HG02970 (cell line): ENCODE data around the gene TUBGCP6.

ENCODE experiments used
- ATAC-seq: cut with Tn5 transposase; IDR thresholded peaks from one replicate; pipeline ENCODE4 v1.9.1; 2021; ENCODE audit warnings: mild to moderate bottlenecking, moderate library complexity, moderate number of reproducible peaks; ENCODE audit not compliant: unreplicated experiment, low FRiP score

The TUBGCP6 gene

DNA sequence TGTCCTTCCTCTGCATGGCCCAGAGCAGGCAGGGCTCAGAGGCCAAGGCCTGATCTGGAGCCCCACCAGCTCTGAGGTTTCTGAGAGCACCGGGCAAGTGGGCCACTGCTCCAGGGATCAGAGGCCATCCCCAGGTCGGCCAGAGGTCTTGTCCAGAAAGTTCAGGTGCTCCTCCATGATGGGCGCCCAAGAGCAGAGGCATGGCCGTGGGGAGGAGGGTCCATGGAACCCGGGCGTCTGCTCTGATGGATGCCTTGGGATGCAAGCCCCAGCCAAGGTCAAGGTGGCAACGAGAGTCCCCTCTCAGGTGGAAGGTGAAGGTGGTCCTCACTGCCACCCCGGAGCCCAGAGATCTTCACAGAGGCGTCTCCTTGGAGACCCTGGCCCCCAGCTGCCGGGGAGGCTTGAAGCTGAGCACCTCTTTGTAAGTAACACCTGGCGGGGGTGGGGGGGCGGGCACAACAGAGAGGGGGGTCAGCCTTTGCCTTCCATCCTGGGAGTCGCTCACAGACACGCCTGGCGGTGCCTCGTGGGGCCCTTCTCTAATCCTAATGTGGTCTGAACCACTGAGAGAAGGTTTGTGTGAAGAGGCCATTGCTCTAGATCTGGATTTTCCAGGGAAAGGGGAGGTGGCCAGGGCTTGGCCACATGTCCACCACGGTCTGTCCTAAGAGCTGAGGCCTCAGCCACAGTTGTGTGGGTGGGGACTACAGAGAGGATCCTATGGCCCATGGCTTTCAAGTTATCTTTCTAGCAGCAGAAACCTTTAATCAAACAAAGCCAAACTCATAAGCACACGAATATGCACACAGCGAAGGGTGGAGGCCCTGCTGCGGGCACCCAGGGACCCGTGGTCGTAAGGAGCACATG, 8.5 kb upstream of the TUBGCP6 start:
- no peak for ATAC-seq

- ATAC-seq, result no peak
Observed at GRCh38 chr22:50252082-50253045, 7.5 kb upstream of the TUBGCP6 start.

GRCh38 chr22:50251477-50252081, 6.8 kb upstream of the TUBGCP6 start:
- no peak for ATAC-seq

GRCh38 chr22:50250555-50251476, 6.0 kb upstream of the TUBGCP6 start, which contains the start of gene HDAC10:
Gene HDAC10 (minus strand): TSS chr22:50251265. CDS start chr22:50251032, 233 bp downstream.
- ATAC-seq, result no peak

GRCh38 chr22:50250249-50250554, 5.4 kb upstream of the TUBGCP6 start:
- no peak for ATAC-seq

DNA sequence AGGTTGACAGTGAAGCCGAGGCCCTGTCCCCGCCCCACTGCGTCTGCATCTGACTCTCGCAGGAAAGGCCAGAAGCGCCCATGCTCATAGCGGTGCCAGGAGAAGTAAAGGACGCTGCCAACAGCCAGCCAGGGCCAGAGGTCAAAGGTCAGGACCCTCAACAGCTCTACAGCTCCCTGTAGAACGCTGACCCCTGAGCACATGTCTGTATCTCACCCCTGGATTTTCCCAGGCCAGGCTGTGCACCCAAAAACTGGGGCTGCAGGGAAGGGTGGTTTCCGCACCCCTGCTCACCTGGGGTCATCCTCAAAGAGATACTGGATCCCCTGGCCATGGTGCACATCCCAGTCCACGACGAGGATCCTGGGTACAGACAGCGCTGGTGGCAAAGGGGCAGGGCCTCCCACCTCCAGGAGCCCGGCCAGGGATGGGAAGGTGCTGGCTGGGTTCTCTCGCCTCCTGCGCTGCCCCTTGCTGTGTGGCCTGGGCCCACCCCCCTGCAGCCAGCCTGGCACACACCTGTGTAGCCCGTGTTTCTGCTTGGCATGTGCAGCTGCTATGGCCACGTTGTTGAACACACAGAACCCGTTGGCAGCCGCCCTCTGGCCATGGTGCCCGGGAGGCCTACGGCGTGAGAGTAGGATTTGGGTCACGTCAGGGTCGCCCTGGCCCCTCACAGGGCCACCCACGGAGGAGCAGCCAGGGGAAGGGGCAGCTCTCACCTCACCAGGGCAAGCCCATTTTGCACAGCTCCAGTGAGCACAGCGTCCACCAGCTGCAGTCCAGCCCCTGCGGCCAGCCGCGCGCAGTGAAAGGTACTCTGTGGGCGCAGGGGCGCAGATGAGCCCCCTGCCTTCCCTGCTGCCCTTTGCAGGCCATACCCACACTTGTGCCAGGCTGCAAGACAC, 4.8 kb upstream of the TUBGCP6 start:
- ATAC-seq, result no peak

DNA sequence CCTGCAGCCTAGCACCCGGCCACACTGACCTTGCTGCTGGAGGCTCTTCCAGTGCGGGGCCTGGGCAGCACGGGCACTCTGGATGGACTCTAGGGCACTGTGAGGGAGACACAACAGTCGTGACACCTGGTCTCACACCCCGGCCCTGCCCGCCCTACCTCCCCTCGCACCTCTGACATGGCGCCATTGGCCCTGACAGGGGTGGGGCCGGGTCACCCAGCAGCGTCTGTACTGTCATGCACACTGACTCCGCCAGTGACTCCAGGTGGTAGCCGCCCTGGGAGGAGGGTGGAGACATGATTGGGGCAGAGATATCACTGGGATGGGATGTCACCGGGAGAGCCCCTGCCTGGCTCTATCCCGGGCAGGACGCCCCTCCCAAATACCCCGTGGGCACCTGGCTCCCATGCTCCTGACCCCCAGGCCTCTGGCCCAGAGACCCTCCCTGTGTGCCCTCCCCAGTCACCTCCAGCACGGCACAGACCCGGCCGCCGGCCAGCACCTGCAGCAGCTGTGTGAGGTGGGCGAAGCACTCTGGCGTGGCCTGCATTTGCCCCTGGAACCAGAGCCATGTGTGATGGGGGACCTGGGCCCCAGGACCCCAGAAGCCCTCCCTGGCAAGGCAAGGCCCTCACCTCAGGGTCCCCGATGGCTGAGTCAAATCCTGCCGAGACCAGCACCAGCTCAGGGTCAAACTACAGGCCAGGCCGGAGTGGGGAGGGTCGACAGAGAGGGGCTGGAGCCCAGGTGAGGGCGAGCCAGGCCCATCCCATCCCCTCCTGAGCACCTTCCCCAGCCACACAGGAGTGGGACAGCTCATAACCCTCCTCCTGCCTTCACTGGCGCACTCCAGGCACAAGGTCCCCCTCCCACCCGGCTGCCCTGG, 3.6 kb upstream of the TUBGCP6 start:
- ATAC-seq, result no peak

DNA sequence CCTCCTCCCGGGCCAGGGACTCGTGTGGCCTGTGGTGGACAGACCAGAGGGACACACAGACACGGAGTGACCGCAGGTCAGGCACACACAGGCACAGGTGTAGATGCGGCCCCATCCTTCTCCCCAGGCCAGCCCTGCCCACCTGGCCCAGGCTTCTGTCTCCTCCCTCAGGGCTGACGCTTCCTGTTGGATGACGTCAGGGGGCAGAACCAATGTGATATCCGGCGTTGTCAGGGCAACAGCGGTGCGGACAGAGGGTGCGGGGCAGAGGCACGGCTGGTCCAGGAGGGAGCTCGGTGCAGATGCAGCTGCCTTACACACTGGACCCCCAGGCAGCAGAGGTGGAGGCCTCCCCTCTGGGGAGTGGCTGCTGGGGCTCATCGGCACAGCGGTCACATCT, 2.9 kb upstream of the TUBGCP6 start:
- ATAC-seq, result no peak

- no peak for ATAC-seq
Observed at GRCh38 chr22:50246242-50247175, 1.7 kb upstream of the TUBGCP6 start.

DNA sequence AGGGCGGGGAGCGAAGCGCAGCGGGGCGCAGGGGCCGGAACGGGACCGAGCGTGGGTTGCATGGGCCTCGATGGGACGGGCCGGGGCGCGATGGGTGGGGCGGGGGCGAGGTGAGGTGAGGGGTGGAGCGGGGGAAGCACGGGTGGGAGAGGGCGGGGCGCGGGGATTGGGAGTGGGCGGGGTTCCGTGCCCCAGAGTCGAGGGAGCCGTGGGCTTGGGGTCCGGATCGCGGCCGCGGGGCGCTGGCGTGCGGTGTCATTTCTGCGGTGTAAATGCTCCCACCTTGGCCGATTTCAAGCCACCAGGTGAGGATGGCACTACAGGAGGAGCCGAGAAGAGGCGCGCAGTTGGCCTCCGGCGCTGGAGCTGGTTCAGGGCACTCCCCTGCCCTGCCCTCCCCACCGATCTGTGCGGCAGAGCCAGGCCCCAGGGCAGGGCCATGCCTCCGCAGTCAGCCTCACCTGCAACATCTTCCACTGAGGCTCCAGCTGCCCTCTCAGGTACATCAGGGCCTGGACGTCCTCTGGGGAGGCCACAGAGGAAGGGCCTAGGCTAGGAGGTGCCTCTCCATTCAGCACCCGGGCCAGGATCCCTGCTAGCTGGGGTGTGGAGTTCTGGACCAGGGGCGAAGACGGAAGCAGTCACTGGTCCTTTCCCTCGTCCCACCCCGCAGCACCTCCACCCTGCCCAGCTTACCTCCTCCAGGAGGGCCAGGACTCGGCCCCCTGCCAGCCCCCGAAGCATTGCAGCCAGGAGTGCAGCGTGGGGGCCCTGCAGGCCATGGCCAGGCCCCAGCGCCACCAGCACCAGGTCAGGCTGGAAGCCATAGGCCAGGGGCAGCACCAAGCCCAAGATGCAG, 620 bp upstream of the TUBGCP6 start:
- ATAC-seq, result no peak

GRCh38 chr22:50243685-50244419, 971 bp downstream of the TUBGCP6 start:
- no peak for ATAC-seq

DNA sequence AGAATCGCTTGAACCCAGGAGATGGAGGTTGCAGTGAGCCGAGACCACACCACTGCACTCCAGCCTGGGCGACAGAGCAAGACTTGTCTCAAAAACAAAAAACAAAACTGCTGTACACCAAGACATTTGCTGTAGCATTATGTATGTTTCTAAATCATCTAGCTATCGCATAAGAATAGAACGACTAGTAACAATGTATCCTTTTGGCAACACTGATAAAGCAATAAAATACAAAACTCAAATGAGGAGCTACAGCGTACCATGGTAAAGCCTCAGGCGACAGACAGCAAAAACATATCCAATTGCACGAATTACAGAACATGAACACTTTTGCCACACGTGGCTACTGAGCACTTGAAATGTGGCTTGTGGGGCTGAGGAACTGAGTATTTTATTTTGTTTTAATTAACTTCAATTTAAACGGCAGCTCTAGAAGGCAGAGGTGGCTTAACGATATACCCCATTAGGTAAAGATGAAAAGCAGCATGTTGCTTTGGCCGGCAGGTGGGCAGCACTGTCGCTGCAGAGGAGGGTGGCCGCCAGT, 2.3 kb downstream of the TUBGCP6 start:
- ATAC-seq, result no peak

DNA sequence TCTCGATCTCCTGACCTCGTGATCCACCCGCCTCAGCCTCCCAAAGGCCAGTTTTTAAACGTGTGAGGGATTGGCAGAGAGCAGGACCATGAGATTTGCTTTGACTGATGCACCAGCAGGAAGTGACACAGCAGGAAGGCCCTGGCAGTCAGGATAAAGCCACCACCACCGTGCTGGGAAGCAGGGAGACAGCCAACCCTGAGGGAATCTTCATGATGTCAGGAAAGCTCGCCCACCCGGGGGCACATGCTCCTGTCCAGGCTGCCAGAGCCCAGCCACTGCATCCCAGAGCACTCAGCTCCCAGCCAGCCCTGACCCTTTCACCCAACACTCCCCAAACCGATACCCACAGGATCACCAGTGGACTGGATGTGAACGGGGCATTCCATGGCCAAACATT, 6.1 kb downstream of the TUBGCP6 start:
- no peak for ATAC-seq

- no peak for ATAC-seq
Observed at GRCh38 chr22:50236731-50237409, 8.0 kb downstream of the TUBGCP6 start.
